ENCODE data around the gene MFRP. TPM values are rescaled to one million over a fixed set of nuclear protein-coding genes. Genes with fewer than 3 reads are reported as not detected.

The MFRP gene
- total RNA-seq, 1 donor from 2014 or later, result not detected

GRCh38 chr11:119361941-119362725 is 15.6 kb upstream of the MFRP start:
- H3K27ac Mint-ChIP-seq, result peak overlapping the region; percentile 98
- H3K36me3 Mint-ChIP-seq, result peaks cover 17% of the 10 kb centered on the region
- DNase-seq (ENCODE audit: low spot score in 2 of 2, unreplicated experiment in 2 of 2), result no peak
- no peaks in the 10 kb centered on the region for H3K9me3 Mint-ChIP-seq
- H3K4me3 Mint-ChIP-seq, result peak overlapping the region; percentile 65
- H3K27me3 Mint-ChIP-seq (ENCODE audit: low read depth), result no peaks in the 10 kb centered on the region
- H3K4me1 Mint-ChIP-seq, result peaks cover 59% of the 10 kb centered on the region
- TF ChIP-seq CTCF (IDR thresholded peaks at IDR 0.05; ENCODE audit: unreplicated experiment), result no peak

- no peak for TF ChIP-seq CTCF (IDR thresholded peaks at IDR 0.05; ENCODE audit: unreplicated experiment)
- Mint-ChIP-seq H3K27ac (peak overlapping the region; percentile 98), H3K36me3 (peaks cover 17% of the 10 kb centered on the region), H3K4me3 (peak overlapping the region; percentile 49), H3K9me3 (no peaks in the 10 kb centered on the region), H3K27me3 (ENCODE audit: low read depth) (no peaks in the 10 kb centered on the region), H3K4me1 (peaks cover 55% of the 10 kb centered on the region)
- peak in 1 of 2 experiments; percentile 73 for DNase-seq (ENCODE audit: low spot score in 2 of 2, unreplicated experiment in 2 of 2)
Measured at GRCh38 chr11:119361056-119361787, 14.7 kb upstream of the MFRP start.

- Mint-ChIP-seq H3K9me3 (no peaks in the 10 kb centered on the region), H3K4me3 (no peak overlapping the region), H3K4me1 (peaks cover 47% of the 10 kb centered on the region), H3K27me3 (ENCODE audit: low read depth) (no peaks in the 10 kb centered on the region), H3K27ac (peak overlapping the region; percentile 98), H3K36me3 (peaks cover 17% of the 10 kb centered on the region)
- no peak for TF ChIP-seq CTCF (IDR thresholded peaks at IDR 0.05; ENCODE audit: unreplicated experiment)
- no peak for DNase-seq (ENCODE audit: low spot score in 2 of 2, unreplicated experiment in 2 of 2)
Measured at GRCh38 chr11:119359365-119360214, 13.1 kb upstream of the MFRP start.

- Mint-ChIP-seq H3K9me3 (no peaks in the 10 kb centered on the region), H3K4me1 (peaks cover 41% of the 10 kb centered on the region), H3K4me3 (peak overlapping the region; percentile 49), H3K27ac (peak overlapping the region; percentile 43), H3K27me3 (ENCODE audit: low read depth) (no peaks in the 10 kb centered on the region), H3K36me3 (peaks cover 17% of the 10 kb centered on the region)
- no peak for TF ChIP-seq CTCF (IDR thresholded peaks at IDR 0.05; ENCODE audit: unreplicated experiment)
- DNase-seq (ENCODE audit: low spot score in 2 of 2, unreplicated experiment in 2 of 2), result no peak
Measured at GRCh38 chr11:119357074-119357473, 10.6 kb upstream of the MFRP start.

- Mint-ChIP-seq H3K27ac (peak overlapping the region; percentile 90), H3K36me3 (peaks cover 17% of the 10 kb centered on the region), H3K4me3 (peak overlapping the region; percentile 75)
Measured at GRCh38 chr11:119356349-119357031, 10.0 kb upstream of the MFRP start.

More at GRCh38 chr11:119356349-119357031, 10.0 kb upstream of the MFRP start:
- Mint-ChIP-seq H3K27me3 (ENCODE audit: low read depth) (no peaks in the 10 kb centered on the region), H3K9me3 (no peaks in the 10 kb centered on the region), H3K4me1 (peaks cover 35% of the 10 kb centered on the region)
- DNase-seq (ENCODE audit: low spot score in 2 of 2, unreplicated experiment in 2 of 2), result peak; percentile 71 to 84
- TF ChIP-seq CTCF (IDR thresholded peaks at IDR 0.05; ENCODE audit: unreplicated experiment), result peak; percentile 94

All from mesothelial cell of epicardium (in vitro differentiated cells).